ENCODE results near the gene C21orf58.
A peak's percentile ranks its signal among the peaks of the same experiment; 100 is the strongest.

The C21orf58 gene

DNA sequence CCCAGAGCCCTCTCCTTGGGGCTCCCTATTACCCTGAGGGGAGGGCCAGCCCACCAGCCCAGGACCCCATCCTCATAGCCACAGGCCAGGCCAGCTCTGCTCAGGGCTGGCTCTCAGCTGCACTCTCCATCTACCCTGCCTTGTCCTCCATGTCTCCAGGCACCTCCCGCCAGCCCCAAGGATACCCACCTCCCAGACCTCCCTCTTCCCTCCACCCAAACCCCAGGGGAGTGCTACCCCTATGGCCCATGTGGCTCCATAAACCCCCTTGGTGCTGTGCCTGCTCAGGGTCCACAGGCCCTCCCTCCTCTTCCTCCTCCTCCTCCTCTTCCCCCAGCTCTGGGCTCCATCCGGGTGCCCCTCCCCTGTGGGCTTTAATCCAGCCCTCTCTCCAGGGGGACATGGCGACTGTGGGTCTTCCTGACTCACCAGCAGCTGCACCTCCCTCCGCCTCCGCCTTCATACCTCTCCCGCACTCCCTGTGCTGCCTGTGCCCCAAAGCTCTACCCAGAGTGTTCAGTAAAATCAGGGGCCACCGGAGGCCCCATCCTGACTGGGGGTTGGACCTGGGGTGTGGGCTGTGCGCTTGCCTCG lies 28.4 kb downstream of the C21orf58 start:
- no peak for DNase-seq (ENCODE audit: low spot score)

DNA sequence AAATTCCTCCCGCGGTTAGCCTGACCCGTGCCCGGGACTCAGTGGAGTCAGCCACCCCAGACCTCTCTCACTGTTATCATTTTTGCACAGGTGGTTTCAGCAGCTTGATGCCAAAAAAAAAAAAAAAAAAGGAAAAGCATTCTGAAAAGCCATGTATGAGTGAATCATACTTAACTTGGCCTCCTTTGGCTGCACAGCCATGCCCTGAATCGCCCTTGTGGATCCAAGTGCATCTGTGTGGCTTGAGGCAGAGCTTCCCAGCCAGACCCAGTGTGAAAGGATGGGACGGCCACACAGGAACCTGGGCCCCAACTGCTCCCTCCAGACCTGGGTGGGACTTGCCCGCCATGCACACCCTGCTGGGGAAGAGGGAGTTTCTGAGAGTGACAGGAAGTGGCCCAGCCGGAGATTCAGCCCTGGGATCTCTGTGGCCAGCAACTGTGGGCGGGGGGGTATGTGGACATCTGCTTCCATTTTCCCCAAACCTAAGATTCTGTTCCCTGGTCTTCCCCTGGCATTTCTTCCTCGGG lies 29.0 kb downstream of the C21orf58 start:
- DNase-seq (ENCODE audit: low spot score), result no peak

GRCh38 chr21:46291561-46291960 lies 32.1 kb downstream of the C21orf58 start:
- DNase-seq (ENCODE audit: low spot score), result no peak

DNA sequence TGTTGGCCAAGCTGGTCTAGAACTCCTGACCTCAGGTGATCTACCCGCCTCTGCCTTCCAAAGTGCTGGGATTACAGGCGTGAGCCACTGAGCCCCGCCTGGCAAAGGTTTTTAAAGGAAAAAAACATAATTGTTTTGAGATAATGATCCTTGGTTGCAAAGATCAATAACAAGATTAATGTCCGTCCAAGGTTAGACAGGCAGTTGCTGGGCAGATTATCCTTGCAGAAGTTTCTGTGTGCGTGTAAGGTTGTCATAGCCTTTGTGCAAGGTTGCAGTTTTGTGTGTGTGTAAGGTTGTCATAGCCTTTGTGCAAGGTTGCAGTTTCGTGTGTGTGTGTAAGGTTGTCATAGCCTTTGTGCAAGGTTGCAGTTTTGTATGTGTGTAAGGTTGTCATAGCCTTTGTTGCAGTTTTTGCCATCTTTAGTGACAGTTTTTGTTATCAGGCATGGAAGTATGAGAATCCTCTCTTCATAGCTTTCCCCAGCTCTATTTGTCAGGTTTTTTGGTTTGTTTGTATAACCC lies 34.0 kb downstream of the C21orf58 start:
- no peak for DNase-seq (ENCODE audit: low spot score)

DNA sequence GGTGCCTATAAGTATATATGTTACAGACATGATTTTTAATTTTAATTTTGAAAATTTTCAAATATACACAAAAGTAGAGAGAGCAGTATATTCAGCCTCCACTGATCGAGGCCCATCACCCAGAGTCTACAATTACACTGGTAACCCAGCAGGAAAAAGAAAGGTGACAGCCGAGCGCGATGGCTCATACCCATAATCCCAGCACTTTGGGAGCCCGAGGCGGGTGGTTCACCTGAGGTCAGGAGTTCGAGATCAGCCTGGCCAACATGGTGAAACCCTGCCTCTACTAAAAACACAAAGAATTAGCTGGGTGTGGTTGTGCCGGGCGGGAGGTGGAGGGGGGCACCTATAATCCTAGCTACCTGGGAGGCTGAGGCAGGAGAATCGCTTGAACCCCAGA lies 36.1 kb downstream of the C21orf58 start:
- DNase-seq (ENCODE audit: low spot score), result no peak

DNA sequence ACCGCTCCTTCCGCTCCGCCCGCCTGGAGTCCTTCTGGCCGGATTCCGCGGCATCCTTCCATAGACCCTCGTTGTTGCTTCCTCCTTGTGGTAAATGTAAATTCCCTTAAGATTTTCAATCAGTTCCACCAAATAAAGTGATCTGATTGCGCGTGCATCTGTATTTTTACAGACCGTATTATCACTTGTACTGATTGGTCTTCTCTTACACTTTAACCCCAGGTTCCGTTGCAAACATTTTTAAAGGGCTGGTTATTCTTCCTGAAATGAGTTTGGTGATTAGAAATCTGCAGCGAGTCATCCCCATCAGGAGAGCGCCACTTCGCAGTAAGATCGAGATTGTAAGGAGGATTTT lies 37.0 kb downstream of the C21orf58 start:
- DNase-seq (ENCODE audit: low spot score), result no peak

DNA sequence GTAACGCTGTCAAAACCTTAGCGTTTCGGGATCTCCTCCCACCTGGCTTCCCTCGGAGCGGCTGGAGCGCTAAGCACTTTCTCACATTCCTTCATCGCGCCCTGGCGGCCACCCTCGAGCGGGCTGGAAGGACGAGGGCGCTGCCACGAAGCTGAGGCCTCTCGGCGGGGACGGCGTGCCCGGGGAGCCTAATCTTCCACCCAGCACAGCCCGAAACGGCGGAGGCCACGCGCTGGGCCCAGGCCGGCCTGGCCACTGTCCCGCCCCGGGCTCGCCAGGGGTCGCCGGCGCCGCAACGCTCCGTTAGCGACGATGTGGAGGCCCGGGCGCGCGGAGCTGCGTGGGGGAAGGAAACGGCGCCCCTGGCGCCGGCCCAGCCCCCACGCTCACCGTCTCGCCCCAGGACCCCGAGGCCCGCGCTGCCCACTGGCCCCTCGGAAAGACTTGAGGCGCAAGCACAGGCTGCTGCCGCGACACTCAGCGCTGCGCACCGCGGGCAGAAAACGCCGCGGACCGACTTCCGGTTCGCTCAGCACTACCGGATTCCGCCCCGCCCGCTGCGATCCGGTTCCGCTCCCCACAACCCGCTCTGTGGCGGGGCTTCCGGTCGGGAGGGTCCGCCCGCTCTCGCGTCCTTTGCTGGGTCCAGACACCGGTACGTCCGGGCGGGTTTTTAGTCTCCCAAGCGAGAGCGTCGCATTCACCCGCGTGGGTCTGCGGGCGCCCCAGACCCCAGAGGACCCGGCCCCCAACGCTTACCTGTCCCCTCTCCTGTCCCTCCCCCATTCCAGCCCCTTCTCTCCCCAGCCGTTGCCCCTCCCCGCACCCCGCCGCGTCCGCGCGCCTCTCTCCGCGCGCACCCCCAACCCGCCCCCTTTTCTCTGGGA lies 37.7 kb downstream of the C21orf58 start, which contains the start of gene YBEY:
TSS of gene YBEY (plus strand) at position 582 of the 887 bp plus-strand sequence. CDS start 572 bp downstream, outside the sequence.
- peak; percentile 90 for DNase-seq (ENCODE audit: low spot score)

DNA sequence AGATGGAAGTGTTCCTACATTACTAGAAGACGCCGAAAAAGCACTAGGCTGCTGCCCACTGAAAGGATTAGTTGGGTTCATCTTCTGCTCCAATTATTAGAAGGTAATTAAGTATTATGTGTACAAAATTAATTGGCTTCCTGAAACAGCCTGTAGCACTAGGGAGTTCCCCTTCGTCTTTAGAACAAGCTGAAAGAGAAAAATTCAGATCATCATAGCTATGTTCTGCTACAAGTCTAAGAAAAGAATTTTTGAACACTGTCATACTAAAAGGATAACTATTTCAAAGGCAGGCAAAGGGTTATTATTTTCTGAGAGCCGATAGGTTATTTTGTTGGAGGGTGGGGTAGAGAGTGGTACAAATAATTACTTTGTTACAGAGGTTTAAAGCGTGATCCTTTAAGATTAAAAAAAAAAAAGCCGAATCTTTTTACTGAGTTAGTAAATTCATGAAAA lies 38.4 kb downstream of the C21orf58 start, which contains the start of gene MCM3AP:
TSS of gene MCM3AP (minus strand) at position 406 of the 456 bp plus-strand sequence. CDS start at position 81, 325 bp downstream.
- no peak for DNase-seq (ENCODE audit: low spot score)

DNA sequence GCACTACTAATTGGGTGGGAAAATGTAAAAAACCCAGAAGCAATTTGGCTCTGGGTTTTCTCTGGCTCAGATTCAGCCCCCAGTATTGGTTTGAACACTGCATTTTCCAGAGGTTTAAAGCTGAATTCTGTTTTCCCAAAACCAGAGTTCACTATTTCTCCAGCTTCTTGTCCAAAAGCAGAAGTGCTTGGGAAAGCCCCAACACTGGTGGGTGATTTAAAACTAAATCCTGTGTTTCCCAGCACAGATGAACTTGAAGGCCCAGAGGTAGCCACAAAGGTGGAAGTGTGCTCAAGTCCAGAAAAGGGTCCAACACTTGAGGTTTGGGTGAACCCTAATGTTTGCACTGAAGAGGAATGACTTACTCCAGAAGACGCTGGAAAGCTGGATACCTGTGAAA lies 38.9 kb downstream of the C21orf58 start:
- DNase-seq (ENCODE audit: low spot score), result no peak

DNA sequence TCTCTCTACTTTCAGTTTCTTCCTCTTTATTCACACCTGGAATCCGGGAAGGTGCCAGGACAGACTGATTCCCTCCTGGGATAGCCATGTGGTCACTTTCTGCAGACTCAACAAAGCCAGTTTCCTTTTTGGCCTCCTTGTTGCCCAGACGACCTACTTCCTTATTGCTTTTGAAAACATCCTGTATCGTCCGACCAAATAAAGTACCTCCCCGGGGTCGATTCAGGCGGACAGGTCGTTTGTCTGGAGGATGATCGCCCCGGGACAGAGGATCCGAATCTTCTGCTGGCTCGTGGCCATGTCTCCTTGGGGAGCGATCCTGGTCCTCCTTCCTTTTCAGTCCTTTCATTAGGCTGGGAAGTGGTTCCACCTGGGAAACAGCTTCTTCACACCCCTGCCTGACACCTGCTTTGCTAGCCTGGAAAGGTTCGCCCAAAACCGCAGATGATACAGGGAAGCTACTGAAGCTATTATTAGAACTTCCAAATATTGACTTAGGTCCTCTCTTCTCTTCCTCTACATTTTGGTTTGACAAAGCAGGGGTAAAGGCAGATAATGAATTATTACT lies 39.5 kb downstream of the C21orf58 start:
- DNase-seq (ENCODE audit: low spot score), result no peak

DNA sequence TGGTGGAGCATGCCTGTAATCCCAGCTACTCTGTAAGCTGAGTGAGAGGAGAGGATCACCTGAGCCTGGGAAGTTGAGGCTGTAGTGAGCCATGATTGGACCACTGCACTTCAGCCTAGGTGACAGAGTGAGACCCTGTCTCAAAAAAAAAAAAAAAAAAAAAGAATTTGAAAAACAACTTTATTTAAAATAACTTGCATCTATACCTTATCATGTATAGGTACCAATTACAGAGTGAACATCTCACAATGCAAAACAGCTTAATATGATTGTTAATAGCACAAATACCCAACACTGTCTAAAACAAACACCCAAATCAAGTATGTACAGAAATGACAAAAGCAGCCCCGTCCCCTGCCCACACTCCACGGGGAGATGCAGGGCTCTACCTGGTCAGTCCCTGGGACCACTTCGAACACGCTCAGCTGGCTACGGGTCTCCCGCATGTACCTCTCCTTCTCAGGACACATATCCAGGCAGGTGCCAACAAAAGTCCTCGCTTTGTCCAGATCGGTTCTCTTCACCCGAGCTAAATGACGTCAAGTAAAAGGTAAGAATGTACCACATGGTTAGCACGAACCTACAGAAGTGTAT lies 48.8 kb downstream of the C21orf58 start:
- DNase-seq (ENCODE audit: low spot score), result no peak

DNA sequence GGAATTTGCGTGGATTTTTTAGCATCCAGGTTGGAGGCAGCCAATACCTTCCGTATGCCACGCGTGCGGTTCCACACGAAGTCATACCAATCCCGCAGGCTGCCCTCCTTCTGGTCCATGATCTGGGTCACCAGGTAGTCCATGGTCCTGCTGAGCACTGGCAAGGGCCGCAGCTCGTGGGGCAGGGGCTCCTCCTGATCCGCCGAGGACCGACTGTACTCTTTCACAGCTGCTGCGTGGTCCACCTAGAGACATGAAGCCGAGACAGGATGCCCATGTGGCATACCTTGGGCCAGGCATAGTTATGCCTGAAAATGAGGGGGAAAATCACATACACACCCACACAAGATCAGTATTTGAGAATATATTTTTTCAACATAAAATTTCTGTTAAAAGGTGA lies 50.3 kb downstream of the C21orf58 start:
- DNase-seq (ENCODE audit: low spot score), result no peak

DNA sequence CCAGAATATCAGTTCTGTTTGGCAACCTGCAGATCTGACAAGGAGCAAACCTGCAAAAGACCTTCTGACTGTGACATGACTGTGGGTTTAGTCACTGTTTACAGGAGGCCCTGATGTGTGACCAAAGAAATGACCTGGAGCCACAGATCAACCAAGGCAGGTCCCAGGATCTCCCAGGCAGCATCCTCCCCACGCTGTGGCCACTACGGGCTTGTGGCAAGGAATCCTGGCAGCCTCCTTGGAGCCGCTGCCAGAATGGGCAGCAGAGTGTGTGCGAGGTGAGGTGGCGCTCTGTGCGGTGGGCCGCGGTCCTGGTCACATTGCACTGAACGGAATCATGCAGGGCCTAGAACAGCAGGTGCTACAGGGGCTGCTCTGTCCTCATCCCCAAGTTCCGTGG lies 54.2 kb downstream of the C21orf58 start:
- DNase-seq (ENCODE audit: low spot score), result no peak

- no peak for DNase-seq (ENCODE audit: low spot score)
Measured at GRCh38 chr21:46268371-46268770, 55.3 kb downstream of the C21orf58 start.

GRCh38 chr21:46266946-46267345 lies 56.7 kb downstream of the C21orf58 start:
- no peak for DNase-seq (ENCODE audit: low spot score)

GRCh38 chr21:46265736-46266525 lies 57.7 kb downstream of the C21orf58 start:
- DNase-seq (ENCODE audit: low spot score), result no peak

- DNase-seq (ENCODE audit: low spot score), result no peak
Measured at GRCh38 chr21:46264690-46265144, 59.0 kb downstream of the C21orf58 start.

DNA sequence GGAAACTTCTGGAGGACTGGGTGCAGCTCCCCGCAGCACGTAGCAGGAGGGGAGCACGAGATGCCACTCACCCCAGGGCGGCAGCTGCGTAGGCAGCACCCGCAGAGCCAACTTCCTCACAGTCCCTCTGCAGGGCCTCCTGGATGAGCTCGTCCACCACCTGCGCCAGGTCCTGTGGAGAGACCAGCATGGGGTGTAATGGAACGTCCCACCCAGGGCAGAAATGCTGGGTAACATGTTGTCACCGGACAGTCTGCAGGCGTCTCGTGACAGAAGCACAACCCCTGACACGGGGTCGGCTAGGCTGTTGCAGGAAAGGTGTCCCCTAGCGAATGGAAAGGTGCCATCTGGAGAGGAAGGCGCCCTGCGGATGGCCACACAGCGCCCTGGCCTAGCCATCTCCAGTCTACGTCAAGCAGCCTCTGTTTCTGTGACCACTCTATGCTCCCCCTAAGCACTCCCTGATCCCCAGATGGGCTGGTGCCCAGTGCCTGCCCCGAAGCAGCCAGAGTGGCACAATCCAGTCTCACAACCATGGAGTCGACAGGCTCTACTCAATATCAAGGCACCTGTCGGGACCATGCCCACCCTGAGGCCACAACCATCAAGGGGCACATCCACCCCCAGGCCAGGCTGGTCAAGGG lies 59.5 kb downstream of the C21orf58 start:
- no peak for DNase-seq (ENCODE audit: low spot score)

DNA sequence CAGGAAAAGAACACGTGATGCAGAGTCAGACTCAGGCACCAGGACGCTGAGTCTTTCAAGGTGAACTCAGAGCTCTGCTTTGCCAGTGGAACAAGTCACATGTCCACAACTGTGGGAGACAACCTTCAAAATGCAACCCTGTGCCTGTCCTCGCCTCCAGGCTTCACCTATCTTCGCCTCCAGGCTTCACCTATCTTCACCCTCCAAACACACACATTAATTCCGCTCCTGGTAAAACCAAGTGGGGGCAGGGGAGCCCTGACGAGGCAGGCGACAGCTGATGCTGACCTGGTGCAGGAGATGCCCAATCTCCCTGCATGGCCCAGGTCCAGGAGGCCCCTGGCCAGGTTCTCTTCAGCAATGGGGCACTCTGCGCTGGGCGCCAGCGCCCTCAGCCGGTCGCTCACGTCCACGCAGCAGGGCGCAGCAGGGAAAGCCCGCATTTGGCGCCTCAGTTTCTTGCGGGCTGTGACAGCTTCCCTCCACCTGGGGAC lies 67.1 kb downstream of the C21orf58 start:
- DNase-seq (ENCODE audit: low spot score), result no peak

DNA sequence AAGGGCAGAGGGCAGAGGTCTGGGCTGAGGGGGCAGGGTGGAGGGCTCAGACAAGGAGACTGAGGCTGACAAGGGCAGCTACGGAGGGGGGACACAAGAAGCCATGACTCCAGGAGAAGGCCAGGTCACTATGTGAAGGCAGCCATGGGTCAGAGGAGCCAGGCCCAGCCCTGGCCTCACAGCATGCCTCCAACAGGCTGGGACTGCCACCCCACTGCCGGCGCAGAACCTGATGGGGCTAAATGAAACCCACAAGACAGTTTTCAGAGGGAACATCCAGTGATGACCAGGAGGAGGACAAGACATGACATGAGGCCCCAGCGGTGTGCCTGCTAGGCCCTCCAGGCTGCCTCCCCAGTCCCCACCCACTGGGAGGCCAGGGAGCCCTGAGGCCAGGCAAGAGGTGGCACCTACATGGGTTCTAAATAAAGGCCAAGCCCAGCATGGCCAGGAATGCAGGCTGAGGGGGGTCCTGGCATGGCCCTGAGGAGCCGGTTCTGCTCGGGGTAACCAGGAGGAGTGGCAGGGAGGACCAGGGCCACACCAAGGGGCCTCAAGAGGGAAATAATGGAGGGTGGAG lies 67.8 kb downstream of the C21orf58 start:
- no peak for DNase-seq (ENCODE audit: low spot score)

Data from LoVo (cell line).